IMR-90 (cell line): ENCODE data around the gene INPP5J. TPM values are rescaled to one million over a fixed set of nuclear protein-coding genes. Genes with fewer than 3 reads are reported as not detected.

Source experiments
- ATAC-seq: fragments of 200-7000 bp; cut with Tn5 transposase; 2 replicates; pipeline ENCODE4 v1.9.1; 2020; ENCODE audit warnings: low read depth, mild to moderate bottlenecking, moderate library complexity
- BruUV-seq: library from RNA; stranded (reverse); fragments of 400-500 nt; replicated peaks from 2 replicates; lab custom pipeline; 2021; lab: Mats Ljungman, UMichigan
- CTCF ChIA-PET: fragments of 300-600 bp; formaldehyde crosslinking; extraction: SDS; loops from one replicate; lab custom pipeline; 2021; ENCODE audit warnings: antibody characterized with exemption; lab: Yijun Ruan, JAX
- POLR2A ChIA-PET: fragments of 300-600 bp; sonication (Branson Sonifier 250); formaldehyde crosslinking; loops from one replicate; lab custom pipeline; 2022; ENCODE audit warnings: antibody characterized with exemption; ENCODE audit not compliant: unreplicated experiment; lab: Charles Lee
- DNase-seq: peaks from one replicate; pipeline ENCODE4 v3.0.0; 2013
- H2AFZ ChIP-seq: replicated peaks from 2 replicates; pipeline ENCODE3; 2013; ENCODE audit warnings: low read length, mild to moderate bottlenecking; ENCODE audit not compliant: poor library complexity
- H2AK5ac ChIP-seq: 2 replicates; pipeline ENCODE4 v1.6.1; 2013; ENCODE audit warnings: low read depth, low read length, inconsistent platforms
- H2AK9ac ChIP-seq: replicated peaks from 2 replicates; pipeline ENCODE3; 2013; ENCODE audit warnings: mild to moderate bottlenecking, low read depth, low read length, moderate library complexity; ENCODE audit not compliant: poor library complexity
- H2BK120ac ChIP-seq: 2 replicates; pipeline ENCODE4 v1.6.1; 2013; ENCODE audit warnings: low read depth, low read length, inconsistent platforms
- H2BK15ac ChIP-seq: 3 replicates; pipeline ENCODE4 v1.6.1; 2013; ENCODE audit warnings: low read depth, low read length, inconsistent platforms
- H2BK20ac ChIP-seq: 2 replicates; pipeline ENCODE4 v1.6.1; 2013; ENCODE audit warnings: low read depth, mild to moderate bottlenecking, inconsistent platforms, low read length, moderate library complexity
- H2BK5ac ChIP-seq: 2 replicates; pipeline ENCODE4 v1.6.1; 2013; ENCODE audit warnings: mild to moderate bottlenecking, low read depth, low read length, inconsistent platforms; ENCODE audit not compliant: poor library complexity, severe bottlenecking
- H3K14ac ChIP-seq: replicated peaks from 2 replicates; pipeline ENCODE4 v1.6.1; 2013; ENCODE audit warnings: low read depth, low read length, inconsistent platforms
- H3K18ac ChIP-seq: 2 replicates; pipeline ENCODE4 v1.6.1; 2013; ENCODE audit warnings: low read depth, low read length, control low read depth
- H3K23ac ChIP-seq: 2 replicates; pipeline ENCODE4 v1.6.1; 2013; ENCODE audit warnings: low read depth, low read length, inconsistent platforms
- H3K27ac ChIP-seq: 2 replicates; pipeline ENCODE4 v1.5.1; 2013; ENCODE audit warnings: mild to moderate bottlenecking, control low read depth, low read length; ENCODE audit not compliant: insufficient read depth
- H3K27me3 ChIP-seq: 2 replicates; pipeline ENCODE4 v1.6.1; 2013; ENCODE audit warnings: low read length; ENCODE audit not compliant: control insufficient read depth, insufficient read depth
- H3K36me3 ChIP-seq: 2 replicates; pipeline ENCODE4 v1.6.1; 2013; ENCODE audit warnings: low read length, mixed read lengths; ENCODE audit not compliant: control insufficient read depth, insufficient read depth
- H3K4ac ChIP-seq: 2 replicates; pipeline ENCODE4 v1.6.1; 2013; ENCODE audit warnings: low read depth, low read length, inconsistent platforms
- H3K4me1 ChIP-seq: 2 replicates; pipeline ENCODE4 v1.6.1; 2013; ENCODE audit warnings: low read length, mixed read lengths; ENCODE audit not compliant: control insufficient read depth, insufficient read depth
- H3K4me2 ChIP-seq: 2 replicates; pipeline ENCODE4 v1.6.1; 2013; ENCODE audit warnings: low read depth, mild to moderate bottlenecking, control low read depth, low read length, moderate library complexity
- H3K4me3 ChIP-seq: 2 replicates; pipeline ENCODE4 v1.5.1; 2013; ENCODE audit warnings: low read depth, mild to moderate bottlenecking, control low read depth, low read length, moderate library complexity; ENCODE audit not compliant: insufficient read depth
- H3K56ac ChIP-seq: 2 replicates; pipeline ENCODE4 v1.6.1; 2013; ENCODE audit warnings: low read length, inconsistent platforms; ENCODE audit not compliant: insufficient read depth; ENCODE audit errors: extremely low read depth
- H3K79me1 ChIP-seq, 2 experiments: 2 replicates each; pipeline ENCODE4 v1.6.1; 2013; ENCODE audit warnings: low read length in 2 of 2, inconsistent platforms in 1 of 2, low read depth in 1 of 2
- H3K9ac ChIP-seq: 2 replicates; pipeline ENCODE4 v1.6.1; 2013; ENCODE audit warnings: low read depth, low read length, control low read depth
- H3K9me1 ChIP-seq: 2 replicates; pipeline ENCODE4 v1.6.1; 2013; ENCODE audit warnings: low read length, inconsistent platforms; ENCODE audit not compliant: insufficient read depth
- H3K9me3 ChIP-seq: 2 replicates; pipeline ENCODE4 v1.6.1; 2013; ENCODE audit warnings: low read length; ENCODE audit not compliant: control insufficient read depth, insufficient read depth
- H4K20me1 ChIP-seq: 2 replicates; pipeline ENCODE4 v1.6.1; 2013; ENCODE audit warnings: low read length, inconsistent platforms; ENCODE audit not compliant: insufficient read depth
- H4K5ac ChIP-seq: 2 replicates; pipeline ENCODE4 v1.6.1; 2013; ENCODE audit warnings: mild to moderate bottlenecking, low read depth, low read length, control low read depth
- H4K8ac ChIP-seq, 2 experiments: 2 replicates each; pipeline ENCODE4 v1.6.1; 2013; ENCODE audit warnings: low read depth in 2 of 2, low read length in 2 of 2, control low read depth in 1 of 2, inconsistent platforms in 1 of 2
- H4K91ac ChIP-seq: 2 replicates; pipeline ENCODE4 v1.6.1; 2013; ENCODE audit warnings: low read depth, low read length, inconsistent platforms; ENCODE audit not compliant: insufficient read depth
- BHLHE40 ChIP-seq: fragments of 150-350 bp; IDR thresholded peaks from 2 replicates; pipeline ENCODE4 v1.6.1; 2016; ENCODE audit warnings: mild to moderate bottlenecking, low read depth, low read length
- CEBPB ChIP-seq: IDR thresholded peaks from 2 replicates; pipeline ENCODE4 v1.6.1; 2012; ENCODE audit warnings: low read depth, low read length, improper control_type of control experiment
- CHD1 ChIP-seq: IDR thresholded peaks from 2 replicates; pipeline ENCODE4 v1.6.1; 2012; ENCODE audit warnings: low read depth, low read length, improper control_type of control experiment
- FOS ChIP-seq: fragments of 150-350 bp; IDR thresholded peaks from 2 replicates; pipeline ENCODE4 v1.6.1; 2016; ENCODE audit warnings: low read depth, low read length
- MAFK ChIP-seq: IDR thresholded peaks from 2 replicates; pipeline ENCODE4 v1.6.1; 2012; ENCODE audit warnings: low read depth, low read length, improper control_type of control experiment
- MAZ ChIP-seq: IDR thresholded peaks from 2 replicates; pipeline ENCODE4 v1.6.1; 2012; ENCODE audit warnings: low read depth, mild to moderate bottlenecking, low read length, improper control_type of control experiment, moderate library complexity, borderline replicate concordance
- MXI1 ChIP-seq: IDR thresholded peaks from 2 replicates; pipeline ENCODE4 v1.6.1; 2012; ENCODE audit warnings: low read depth, mild to moderate bottlenecking, low read length, moderate library complexity, borderline replicate concordance
- POLR2A ChIP-seq: IDR thresholded peaks from 2 replicates; pipeline ENCODE4 v1.6.1; 2012; ENCODE audit warnings: mild to moderate bottlenecking, low read depth, low read length
- RCOR1 ChIP-seq: IDR thresholded peaks from 2 replicates; pipeline ENCODE4 v1.6.1; 2012; ENCODE audit warnings: mild to moderate bottlenecking, low read length, improper control_type of control experiment; ENCODE audit not compliant: insufficient replicate concordance
- SMC3 ChIP-seq: fragments of 150-350 bp; IDR thresholded peaks from 2 replicates; pipeline ENCODE4 v1.6.1; 2016; ENCODE audit warnings: low read depth, mild to moderate bottlenecking, antibody characterized with exemption, low read length, moderate library complexity
- USF2 ChIP-seq: fragments of 150-350 bp; IDR thresholded peaks from 2 replicates; pipeline ENCODE4 v1.6.1; 2017; ENCODE audit warnings: mild to moderate bottlenecking, antibody characterized with exemption, low read length, low read depth
- WGBS, 2 experiments: methylation state at CpG; one replicate each; pipeline versions ENCODE4 v1.1.5 to v1.1.7; 2013; ENCODE audit warnings: missing lambda C conversion rate in 2 of 2; ENCODE audit not compliant: insufficient read length in 1 of 2; ENCODE audit errors: extremely low coverage in 2 of 2; 5-methylcytosine and 5-hydroxymethylcytosine counted together
- dilution Hi-C: fragments of 300-500 bp; cut with HindIII; formaldehyde crosslinking; loops from one replicate; pipeline ENCODE4 v1.14.3; 2018; ENCODE audit warnings: low sequenced_read_pairs; ENCODE audit not compliant: unreplicated experiment
- in situ Hi-C: fragments of 300-500 bp; cut with MboI; formaldehyde crosslinking; loops from 3 replicates; pipeline ENCODE4 v1.14.3; 2019; ENCODE audit warnings: low sequenced_read_pairs, inconsistent platforms, mixed read lengths
- intact Hi-C: fragments of 100-400 bp; cut with micrococcal nuclease; formaldehyde crosslinking; loops from 2 replicates; pipeline ENCODE4 v1.10.0; 2022
- polyA plus RNA-seq, 3 experiments: library from polyadenylated mRNA; depleted of rRNA; stranded (reverse); fragments of >200 nt; gene quantifications; 2 replicates each; pipeline ENCODE4 v1.2.3, GENCODE V29; 2012; ENCODE audit warnings: low replicate concordance in 1 of 3
- total RNA-seq: library from RNA; depleted of rRNA; stranded (reverse); fragments of >200 nt; gene quantifications from 2 replicates; pipeline ENCODE4 v1.2.3, GENCODE V29; 2012
- TF ChIP-seq, protein P1 (sequence below): conservative IDR thresholded peaks from 2 replicates; pipeline ENCODE4 v1.5.1; 2012; ENCODE audit warnings: mild to moderate bottlenecking, low read depth, low read length, improper control_type of control experiment
- TF ChIP-seq, protein P2 (sequence below): fragments of 150-350 bp; IDR thresholded peaks from 2 replicates; pipeline ENCODE4 v1.6.1; 2016; ENCODE audit warnings: low read depth, mild to moderate bottlenecking, low read length, moderate library complexity, borderline replicate concordance

Gene INPP5J
- total and polyA plus RNA-seq, 2 of the 4 experiments (the other 2 are of a cell fraction) = 0.36 to 2.2 TPM

- 0% methylated on average over 4 of the region's 18 CpGs; no CpG with 5 or more reads in 1 of the 2 experiments for WGBS, 2 experiments
- intact Hi-C loops = no loop called here
- Histone ChIP-seq H2BK5ac (peak overlapping the region; percentile 89), H3K4ac (peak overlapping the region; percentile 99), H3K27ac (peak overlapping the region; percentile 97), H3K4me3 (peak overlapping the region; percentile 80), H4K5ac (peak overlapping the region; percentile 95), H4K8ac (peak overlapping the region; percentile 88 to 90), H3K36me3 (peaks cover 31% of the 10 kb centered on the region), H3K23ac (peak overlapping the region; percentile 98), H2AFZ (peak overlapping the region; percentile 85), H2BK20ac (peak overlapping the region; percentile 57; the same call in 1 of the 2 replicates), H3K9me3 (no peaks in the 10 kb centered on the region), H2AK5ac (peak overlapping the region; percentile 99), H3K4me1 (peaks cover 26% of the 10 kb centered on the region), H2BK15ac (peak overlapping the region; percentile 94; the same call in 2 of the 3 replicates), H2BK120ac (peak overlapping the region; percentile 77), H3K9me1 (peaks cover 18% of the 10 kb centered on the region), H3K4me2 (peak overlapping the region; percentile 99), H3K14ac (peak overlapping the region; percentile 98), H3K9ac (peak overlapping the region; percentile 95), H4K20me1 (peaks cover 15% of the 10 kb centered on the region), H2AK9ac (peak overlapping the region; percentile 92), H3K79me1 (peaks cover 31 to 86% of the 10 kb centered on the region in 2 experiments), H3K18ac (peak overlapping the region; percentile 73), H3K56ac (peak overlapping the region; percentile 88), H3K27me3 (no peaks in the 10 kb centered on the region), H4K91ac (peak overlapping the region; percentile 97)
- in situ Hi-C loops = no loop called here
- peak; percentile 2 for ATAC-seq
- ChIA-PET CTCF (interaction anchor here (0.6 to 4.0 kb wide), 3 partner anchors 48 to 131 kb away, joined by 3 to 10 read pairs (median 3); no protein-coding TSS in a partner anchor), POLR2A (interaction anchor here (0.7 kb wide), 1 partner anchor 17 kb away, joined by 3 read pairs; no protein-coding TSS in a partner anchor)
- no peak for DNase-seq
- BruUV-seq = TSS peak; percentile 79
- dilution Hi-C loops = no loop called here
- TF ChIP-seq MAFK = no peak
- TF ChIP-seq CHD1 = no peak
- TF ChIP-seq, protein P1, sequence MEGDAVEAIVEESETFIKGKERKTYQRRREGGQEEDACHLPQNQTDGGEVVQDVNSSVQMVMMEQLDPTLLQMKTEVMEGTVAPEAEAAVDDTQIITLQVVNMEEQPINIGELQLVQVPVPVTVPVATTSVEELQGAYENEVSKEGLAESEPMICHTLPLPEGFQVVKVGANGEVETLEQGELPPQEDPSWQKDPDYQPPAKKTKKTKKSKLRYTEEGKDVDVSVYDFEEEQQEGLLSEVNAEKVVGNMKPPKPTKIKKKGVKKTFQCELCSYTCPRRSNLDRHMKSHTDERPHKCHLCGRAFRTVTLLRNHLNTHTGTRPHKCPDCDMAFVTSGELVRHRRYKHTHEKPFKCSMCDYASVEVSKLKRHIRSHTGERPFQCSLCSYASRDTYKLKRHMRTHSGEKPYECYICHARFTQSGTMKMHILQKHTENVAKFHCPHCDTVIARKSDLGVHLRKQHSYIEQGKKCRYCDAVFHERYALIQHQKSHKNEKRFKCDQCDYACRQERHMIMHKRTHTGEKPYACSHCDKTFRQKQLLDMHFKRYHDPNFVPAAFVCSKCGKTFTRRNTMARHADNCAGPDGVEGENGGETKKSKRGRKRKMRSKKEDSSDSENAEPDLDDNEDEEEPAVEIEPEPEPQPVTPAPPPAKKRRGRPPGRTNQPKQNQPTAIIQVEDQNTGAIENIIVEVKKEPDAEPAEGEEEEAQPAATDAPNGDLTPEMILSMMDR = no peak
- no peak for TF ChIP-seq POLR2A
- no peak for TF ChIP-seq RCOR1
- no peak for TF ChIP-seq CEBPB
- no peak for TF ChIP-seq USF2
- TF ChIP-seq MAZ = no peak
- TF ChIP-seq SMC3 = no peak
- TF ChIP-seq FOS = no peak
- TF ChIP-seq BHLHE40 = no peak
- no peak for TF ChIP-seq MXI1
- TF ChIP-seq, protein P2, sequence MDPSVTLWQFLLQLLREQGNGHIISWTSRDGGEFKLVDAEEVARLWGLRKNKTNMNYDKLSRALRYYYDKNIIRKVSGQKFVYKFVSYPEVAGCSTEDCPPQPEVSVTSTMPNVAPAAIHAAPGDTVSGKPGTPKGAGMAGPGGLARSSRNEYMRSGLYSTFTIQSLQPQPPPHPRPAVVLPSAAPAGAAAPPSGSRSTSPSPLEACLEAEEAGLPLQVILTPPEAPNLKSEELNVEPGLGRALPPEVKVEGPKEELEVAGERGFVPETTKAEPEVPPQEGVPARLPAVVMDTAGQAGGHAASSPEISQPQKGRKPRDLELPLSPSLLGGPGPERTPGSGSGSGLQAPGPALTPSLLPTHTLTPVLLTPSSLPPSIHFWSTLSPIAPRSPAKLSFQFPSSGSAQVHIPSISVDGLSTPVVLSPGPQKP = no peak
Observed at GRCh38 chr22:31083923-31084810, 38.6 kb upstream of the INPP5J start.
